ENCODE results near the gene HIC2. TPM values are rescaled to one million over a fixed set of nuclear protein-coding genes. Genes with fewer than 3 reads are reported as not detected.
"Not testable (repeated sequence)": the region's sequence is repeated elsewhere in the genome, so short reads cannot be mapped to it uniquely, and the experiment has no call there.

The HIC2 gene
- 2.0 and 3.3 TPM in 2 replicates for total RNA-seq (ENCODE audit: low replicate concordance)

- H3K4me3 ChIP-seq (ENCODE audit: low read depth, low read length), result peak within 1 kb of the TSS; percentile 62
- DNase-seq (ENCODE audit: low read depth), result not testable (repeated sequence)
Observed at GRCh38 chr22:21417227-21417746, at the start of gene HIC2. TSS of gene HIC2 (plus strand) at chr22:21417371. CDS start at chr22:21442832, 25,461 bp downstream.

- DNase-seq (ENCODE audit: low read depth); H3K4me3 ChIP-seq (ENCODE audit: low read depth, low read length): not testable (repeated sequence)
Observed at GRCh38 chr22:21368603-21369310, 48.4 kb upstream of the HIC2 start.

- not testable (repeated sequence) for DNase-seq (ENCODE audit: low read depth); H3K4me3 ChIP-seq (ENCODE audit: low read depth, low read length)
Observed at GRCh38 chr22:21375880-21376279, 41.3 kb upstream of the HIC2 start.

GRCh38 chr22:21383701-21384467 is 33.3 kb upstream of the HIC2 start, which contains the start of gene RIMBP3B:
TSS of gene RIMBP3B (plus strand) at chr22:21383751. CDS start at chr22:21383859, 108 bp downstream.
- H3K4me3 ChIP-seq (ENCODE audit: low read depth, low read length); DNase-seq (ENCODE audit: low read depth): not testable (repeated sequence)

- DNase-seq (ENCODE audit: low read depth); H3K4me3 ChIP-seq (ENCODE audit: low read depth, low read length): not testable (repeated sequence)
Observed at GRCh38 chr22:21384468-21385357, 32.5 kb upstream of the HIC2 start.

GRCh38 chr22:21389480-21389879 is 27.7 kb upstream of the HIC2 start:
- DNase-seq (ENCODE audit: low read depth); H3K4me3 ChIP-seq (ENCODE audit: low read depth, low read length): not testable (repeated sequence)

- H3K4me3 ChIP-seq (ENCODE audit: low read depth, low read length), result not testable (repeated sequence)
Observed at GRCh38 chr22:21390013-21390412, 27.2 kb upstream of the HIC2 start.

GRCh38 chr22:21394613-21395012 is 22.6 kb upstream of the HIC2 start:
- DNase-seq (ENCODE audit: low read depth); H3K4me3 ChIP-seq (ENCODE audit: low read depth, low read length): not testable (repeated sequence)

More at GRCh38 chr22:21390013-21390412, 27.2 kb upstream of the HIC2 start:
- DNase-seq (ENCODE audit: low read depth), result not testable (repeated sequence)

GRCh38 chr22:21401197-21401969 is 15.8 kb upstream of the HIC2 start:
- not testable (repeated sequence) for H3K4me3 ChIP-seq (ENCODE audit: low read depth, low read length); DNase-seq (ENCODE audit: low read depth)

- not testable (repeated sequence) for DNase-seq (ENCODE audit: low read depth)
Observed at GRCh38 chr22:21402763-21403314, 14.3 kb upstream of the HIC2 start.

GRCh38 chr22:21407139-21407538 is 10.0 kb upstream of the HIC2 start:
- H3K4me3 ChIP-seq (ENCODE audit: low read depth, low read length); DNase-seq (ENCODE audit: low read depth): not testable (repeated sequence)

More at GRCh38 chr22:21402763-21403314, 14.3 kb upstream of the HIC2 start:
- H3K4me3 ChIP-seq (ENCODE audit: low read depth, low read length), result not testable (repeated sequence)

GRCh38 chr22:21407792-21408191 is 9.4 kb upstream of the HIC2 start:
- not testable (repeated sequence) for DNase-seq (ENCODE audit: low read depth); H3K4me3 ChIP-seq (ENCODE audit: low read depth, low read length)

- not testable (repeated sequence) for H3K4me3 ChIP-seq (ENCODE audit: low read depth, low read length)
Observed at GRCh38 chr22:21416375-21416774, 796 bp upstream of the HIC2 start.

GRCh38 chr22:21417853-21418252 is 682 bp downstream of the HIC2 start:
- peak overlapping the region; percentile 62 for H3K4me3 ChIP-seq (ENCODE audit: low read depth, low read length)
- not testable (repeated sequence) for DNase-seq (ENCODE audit: low read depth)

More at GRCh38 chr22:21416375-21416774, 796 bp upstream of the HIC2 start:
- DNase-seq (ENCODE audit: low read depth), result not testable (repeated sequence)

GRCh38 chr22:21418974-21419638 is 1.9 kb downstream of the HIC2 start:
- H3K4me3 ChIP-seq (ENCODE audit: low read depth, low read length), result peak overlapping the region; percentile 28
- not testable (repeated sequence) for DNase-seq (ENCODE audit: low read depth)

GRCh38 chr22:21420180-21420763 is 3.1 kb downstream of the HIC2 start:
- not testable (repeated sequence) for DNase-seq (ENCODE audit: low read depth); H3K4me3 ChIP-seq (ENCODE audit: low read depth, low read length)

All from fibroblast of the aortic adventitia (primary cell).